HEK293 (cell line): ENCODE data around the gene TMEM181.

Source experiments
- CTCF ChIA-PET: fragments of 350-600 bp; formaldehyde crosslinking; extraction: SDS; loops from one replicate; lab custom pipeline; 2021; ENCODE audit warnings: antibody characterized with exemption; lab: Yijun Ruan, JAX
- POLR2A ChIA-PET: fragments of 300-600 bp; formaldehyde crosslinking; extraction: SDS; loops from one replicate; lab custom pipeline; 2020; ENCODE audit warnings: antibody characterized with exemption, inconsistent platforms; lab: Yijun Ruan, JAX
- H3K27ac ChIP-seq: fragments of 200-500 bp; sonication (Bioruptor generic); 2 replicates; pipeline ENCODE4 v1.5.1; 2014; ENCODE audit warnings: low read depth, low read length, control low read depth, inconsistent platforms; ENCODE audit errors: extremely low read depth
- H3K36me3 ChIP-seq, 2 experiments: fragments of 200-500 bp in 1 of 2; sonication (Bioruptor generic) in 1 of 2; 1 replicate in 1 of 2; 2 replicates in 1 of 2; pipeline ENCODE4 v1.5.1; 2014 to 2017; ENCODE audit warnings: inconsistent platforms in 2 of 2, low read length in 2 of 2; ENCODE audit not compliant: control insufficient read depth in 2 of 2, insufficient read depth in 1 of 2
- H3K4me1 ChIP-seq: fragments of 200-500 bp; sonication (Bioruptor generic); 2 replicates; pipeline ENCODE4 v1.5.1; 2014; ENCODE audit warnings: mild to moderate bottlenecking, low read length, inconsistent platforms; ENCODE audit not compliant: control insufficient read depth, insufficient read depth
- H3K4me3 ChIP-seq: 2 replicates; pipeline ENCODE4 v1.5.1; 2011; ENCODE audit warnings: low read depth, mild to moderate bottlenecking, control low read depth, low read length, moderate library complexity
- H3K9me3 ChIP-seq: fragments of 200-500 bp; sonication (Bioruptor generic); 2 replicates; pipeline ENCODE4 v1.5.1; 2014; ENCODE audit warnings: low read depth, low read length, inconsistent platforms; ENCODE audit not compliant: control insufficient read depth, insufficient read depth
- CTCF ChIP-seq: fragments of 450-650 bp; formaldehyde crosslinking; IDR thresholded peaks from 2 replicates; pipeline ENCODE4 v1.5.1; 2016; ENCODE audit warnings: missing biosample characterization, missing genetic modification characterization
- KLF1 ChIP-seq: fragments of 450-650 bp; formaldehyde crosslinking; IDR thresholded peaks from 2 replicates; pipeline ENCODE4 v1.5.1; 2016; ENCODE audit warnings: missing biosample characterization, missing genetic modification characterization
- KLF7 ChIP-seq: fragments of 450-650 bp; formaldehyde crosslinking; IDR thresholded peaks from 2 replicates; pipeline ENCODE4 v1.5.1; 2016; ENCODE audit warnings: missing biosample characterization, missing genetic modification characterization, borderline replicate concordance
- PRDM1 ChIP-seq: fragments of 450-650 bp; formaldehyde crosslinking; IDR thresholded peaks from 2 replicates; pipeline ENCODE4; 2016; ENCODE audit warnings: missing biosample characterization, missing genetic modification characterization
- ZBTB44 ChIP-seq: fragments of 450-650 bp; IDR thresholded peaks from 2 replicates; pipeline ENCODE4 v1.5.1; 2018; ENCODE audit warnings: missing biosample characterization, mild to moderate bottlenecking, missing genetic modification characterization
- ZBTB8A ChIP-seq: fragments of 450-650 bp; formaldehyde crosslinking; IDR thresholded peaks from 2 replicates; pipeline ENCODE4 v1.5.1; 2016; ENCODE audit warnings: missing biosample characterization, missing genetic modification characterization
- ZFP37 ChIP-seq: fragments of 450-650 bp; formaldehyde crosslinking; IDR thresholded peaks from 2 replicates; pipeline ENCODE4 v1.5.1; 2016; ENCODE audit warnings: missing biosample characterization, missing genetic modification characterization
- ZFP69B ChIP-seq: fragments of 450-650 bp; formaldehyde crosslinking; IDR thresholded peaks from 2 replicates; pipeline ENCODE4 v1.5.1; 2016; ENCODE audit warnings: missing biosample characterization, missing genetic modification characterization
- ZNF654 ChIP-seq: fragments of 450-650 bp; formaldehyde crosslinking; IDR thresholded peaks from 2 replicates; pipeline ENCODE4 v1.5.1; 2016; ENCODE audit warnings: low read depth, missing biosample characterization, missing genetic modification characterization
- ZNF677 ChIP-seq: fragments of 450-650 bp; IDR thresholded peaks from 2 replicates; pipeline ENCODE4 v1.5.0; 2018; ENCODE audit warnings: missing biosample characterization, mild to moderate bottlenecking, missing genetic modification characterization, moderate library complexity
- ZNF692 ChIP-seq: fragments of 450-650 bp; formaldehyde crosslinking; IDR thresholded peaks from 2 replicates; pipeline ENCODE4 v1.5.1; 2016; ENCODE audit warnings: missing biosample characterization, missing genetic modification characterization
- ZNF791 ChIP-seq: fragments of 450-650 bp; formaldehyde crosslinking; IDR thresholded peaks from 2 replicates; pipeline ENCODE4 v1.5.1; 2016; ENCODE audit warnings: missing biosample characterization, missing genetic modification characterization
- TF ChIP-seq, protein P1 (sequence below): fragments of 450-650 bp; formaldehyde crosslinking; IDR thresholded peaks from 2 replicates; pipeline ENCODE4 v1.5.1; 2016; ENCODE audit warnings: missing biosample characterization, missing genetic modification characterization
- TF ChIP-seq, protein P2 (sequence below): fragments of 450-650 bp; formaldehyde crosslinking; IDR thresholded peaks from 2 replicates; pipeline ENCODE4 v1.5.1; 2016; ENCODE audit warnings: missing biosample characterization, missing genetic modification characterization
- TF ChIP-seq, protein P3 (sequence below): fragments of 450-650 bp; formaldehyde crosslinking; IDR thresholded peaks from 2 replicates; pipeline ENCODE4 v1.5.1; 2016; ENCODE audit warnings: missing biosample characterization, missing genetic modification characterization, borderline replicate concordance

TMEM181 gene

DNA sequence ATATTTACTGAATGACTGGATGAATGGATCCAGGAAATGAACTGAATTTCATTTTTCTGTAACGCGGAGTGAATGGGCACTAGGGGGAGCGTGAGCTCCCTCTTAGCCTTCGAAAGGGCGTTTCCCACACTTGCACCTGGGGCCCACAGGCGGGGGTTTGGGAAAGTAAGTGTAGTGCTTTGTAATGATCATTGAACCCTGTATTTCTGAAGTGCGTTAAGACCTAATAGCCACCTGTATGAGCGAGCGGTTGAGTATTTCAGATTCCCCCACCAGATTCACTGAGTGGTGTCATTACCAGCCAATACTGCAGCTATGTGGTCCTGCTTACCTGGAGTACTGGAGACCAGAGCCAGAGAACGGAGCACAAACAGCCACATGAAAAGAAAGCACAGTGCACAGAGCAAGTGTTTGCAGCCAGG is 100.5 kb downstream of the TMEM181 start:
- ChIA-PET CTCF (interaction anchor here (0.6 to 8.1 kb wide), 21 partner anchors 9 to 475 kb away, joined by 3 to 75 read pairs (median 4); partner anchors contain the start of genes DYNLT1 and SYTL3), POLR2A (interaction anchor here (2.4 kb wide), 1 partner anchor 16 kb away, joined by 7 read pairs; the partner anchor contains the start of gene DYNLT1)

More for the DNA sequence above, 100.5 kb downstream of the TMEM181 start:
- Histone ChIP-seq H3K4me1 (no peaks in the 10 kb centered on the region), H3K36me3 (no peaks in the 10 kb centered on the region), H3K4me3 (no peak overlapping the region), H3K9me3 (no peaks in the 10 kb centered on the region), H3K27ac (no peak overlapping the region)
- peak; percentile 45 for TF ChIP-seq ZNF654 (tag by site-specific recombination)
- TF ChIP-seq, protein P1, sequence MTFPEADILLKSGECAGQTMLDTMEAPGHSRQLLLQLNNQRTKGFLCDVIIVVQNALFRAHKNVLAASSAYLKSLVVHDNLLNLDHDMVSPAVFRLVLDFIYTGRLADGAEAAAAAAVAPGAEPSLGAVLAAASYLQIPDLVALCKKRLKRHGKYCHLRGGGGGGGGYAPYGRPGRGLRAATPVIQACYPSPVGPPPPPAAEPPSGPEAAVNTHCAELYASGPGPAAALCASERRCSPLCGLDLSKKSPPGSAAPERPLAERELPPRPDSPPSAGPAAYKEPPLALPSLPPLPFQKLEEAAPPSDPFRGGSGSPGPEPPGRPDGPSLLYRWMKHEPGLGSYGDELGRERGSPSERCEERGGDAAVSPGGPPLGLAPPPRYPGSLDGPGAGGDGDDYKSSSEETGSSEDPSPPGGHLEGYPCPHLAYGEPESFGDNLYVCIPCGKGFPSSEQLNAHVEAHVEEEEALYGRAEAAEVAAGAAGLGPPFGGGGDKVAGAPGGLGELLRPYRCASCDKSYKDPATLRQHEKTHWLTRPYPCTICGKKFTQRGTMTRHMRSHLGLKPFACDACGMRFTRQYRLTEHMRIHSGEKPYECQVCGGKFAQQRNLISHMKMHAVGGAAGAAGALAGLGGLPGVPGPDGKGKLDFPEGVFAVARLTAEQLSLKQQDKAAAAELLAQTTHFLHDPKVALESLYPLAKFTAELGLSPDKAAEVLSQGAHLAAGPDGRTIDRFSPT (tag by site-specific recombination): no peak
- no peak for TF ChIP-seq ZNF677 (tag by site-specific recombination)
- TF ChIP-seq ZNF791 (tag by site-specific recombination): no peak
- peak; percentile 78 for TF ChIP-seq ZNF692
- TF ChIP-seq PRDM1 (tag by site-specific recombination): peak; percentile 45; the same call in 1 of the 2 replicates
- TF ChIP-seq, protein P2, sequence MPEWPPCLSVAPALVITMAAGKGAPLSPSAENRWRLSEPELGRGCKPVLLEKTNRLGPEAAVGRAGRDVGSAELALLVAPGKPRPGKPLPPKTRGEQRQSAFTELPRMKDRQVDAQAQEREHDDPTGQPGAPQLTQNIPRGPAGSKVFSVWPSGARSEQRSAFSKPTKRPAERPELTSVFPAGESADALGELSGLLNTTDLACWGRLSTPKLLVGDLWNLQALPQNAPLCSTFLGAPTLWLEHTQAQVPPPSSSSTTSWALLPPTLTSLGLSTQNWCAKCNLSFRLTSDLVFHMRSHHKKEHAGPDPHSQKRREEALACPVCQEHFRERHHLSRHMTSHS: no peak
- TF ChIP-seq ZBTB44: no peak
- 0 out of 2 replicates have a peak, but pooled peaks have one; percentile 45 for TF ChIP-seq CTCF
- TF ChIP-seq, protein P3, sequence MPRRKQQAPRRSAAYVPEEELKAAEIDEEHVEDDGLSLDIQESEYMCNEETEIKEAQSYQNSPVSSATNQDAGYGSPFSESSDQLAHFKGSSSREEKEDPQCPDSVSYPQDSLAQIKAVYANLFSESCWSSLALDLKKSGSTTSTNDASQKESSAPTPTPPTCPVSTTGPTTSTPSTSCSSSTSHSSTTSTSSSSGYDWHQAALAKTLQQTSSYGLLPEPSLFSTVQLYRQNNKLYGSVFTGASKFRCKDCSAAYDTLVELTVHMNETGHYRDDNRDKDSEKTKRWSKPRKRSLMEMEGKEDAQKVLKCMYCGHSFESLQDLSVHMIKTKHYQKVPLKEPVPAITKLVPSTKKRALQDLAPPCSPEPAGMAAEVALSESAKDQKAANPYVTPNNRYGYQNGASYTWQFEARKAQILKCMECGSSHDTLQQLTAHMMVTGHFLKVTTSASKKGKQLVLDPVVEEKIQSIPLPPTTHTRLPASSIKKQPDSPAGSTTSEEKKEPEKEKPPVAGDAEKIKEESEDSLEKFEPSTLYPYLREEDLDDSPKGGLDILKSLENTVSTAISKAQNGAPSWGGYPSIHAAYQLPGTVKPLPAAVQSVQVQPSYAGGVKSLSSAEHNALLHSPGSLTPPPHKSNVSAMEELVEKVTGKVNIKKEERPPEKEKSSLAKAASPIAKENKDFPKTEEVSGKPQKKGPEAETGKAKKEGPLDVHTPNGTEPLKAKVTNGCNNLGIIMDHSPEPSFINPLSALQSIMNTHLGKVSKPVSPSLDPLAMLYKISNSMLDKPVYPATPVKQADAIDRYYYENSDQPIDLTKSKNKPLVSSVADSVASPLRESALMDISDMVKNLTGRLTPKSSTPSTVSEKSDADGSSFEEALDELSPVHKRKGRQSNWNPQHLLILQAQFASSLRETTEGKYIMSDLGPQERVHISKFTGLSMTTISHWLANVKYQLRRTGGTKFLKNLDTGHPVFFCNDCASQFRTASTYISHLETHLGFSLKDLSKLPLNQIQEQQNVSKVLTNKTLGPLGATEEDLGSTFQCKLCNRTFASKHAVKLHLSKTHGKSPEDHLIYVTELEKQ (tag by site-specific recombination): no peak
- TF ChIP-seq ZFP69B (tag by site-specific recombination): peak; percentile 79; the same call in 1 of the 2 replicates
- TF ChIP-seq ZBTB8A (tag by site-specific recombination): peak; percentile 79
- no peak for TF ChIP-seq ZFP37 (tag by site-specific recombination)
- 0 out of 2 replicates have a peak, but pooled peaks have one; percentile 29 for TF ChIP-seq KLF1
- peak; percentile 49; the same call in 1 of the 2 replicates for TF ChIP-seq KLF7
